ENCODE results near the gene PEDS1. TPM values are rescaled to one million over a fixed set of nuclear protein-coding genes. Genes with fewer than 3 reads are reported as not detected.

The PEDS1 gene
- total RNA-seq, 1 donor from 2014 or later, result 31.1 TPM

- intact Hi-C loops (cut with micrococcal nuclease), result loop anchor here (5.0 kb wide), 1 partner anchor 43 kb away; no protein-coding TSS in a partner anchor
- ATAC-seq (no peak), DNase-seq (peak; percentile 18)
Measured at GRCh38 chr20:50124496-50124895, 29.0 kb downstream of the PEDS1 start.

DNA sequence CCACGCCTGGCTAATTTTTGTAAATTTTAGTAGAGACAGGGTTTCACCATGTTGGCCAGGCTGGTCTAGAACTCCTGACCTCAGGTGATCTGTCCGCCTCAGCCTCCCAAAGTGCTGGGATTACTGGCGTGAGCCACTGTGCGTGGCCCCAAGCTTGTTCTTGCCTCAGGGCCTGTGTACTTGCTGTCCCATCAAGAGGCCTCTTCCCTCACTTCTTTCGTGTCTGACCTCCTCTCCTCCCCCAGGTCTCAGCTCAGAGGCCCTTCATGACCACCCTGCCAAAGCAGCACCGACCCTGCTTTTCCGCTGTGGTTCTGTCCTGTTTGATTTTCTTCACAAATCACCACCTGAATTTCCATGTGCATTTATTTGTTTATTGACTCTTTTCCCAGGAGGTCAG, 30.1 kb downstream of the PEDS1 start:
- intact Hi-C loops (cut with micrococcal nuclease), result loop anchor here (5.0 kb wide), 1 partner anchor 44 kb away; no protein-coding TSS in a partner anchor
- ATAC-seq (no peak), DNase-seq (no peak)

DNA sequence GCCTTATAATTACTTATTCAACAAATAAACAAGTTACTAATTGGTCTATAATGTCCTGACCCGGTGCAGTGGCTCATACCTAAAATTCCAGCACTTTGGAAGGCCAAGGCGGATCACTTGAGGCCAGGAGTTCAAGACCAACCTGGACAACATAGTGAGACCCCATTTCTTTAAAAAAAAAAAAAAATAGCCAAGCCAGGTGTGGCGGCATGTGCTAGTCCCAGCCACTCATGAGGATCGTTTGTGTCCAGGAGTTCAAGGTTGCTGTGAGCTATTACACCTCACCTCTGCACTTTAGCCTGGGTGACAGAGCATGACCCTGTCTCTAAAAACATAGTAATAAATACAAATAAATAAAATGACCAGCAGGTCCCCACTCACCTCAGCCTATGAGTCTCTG, 30.8 kb downstream of the PEDS1 start:
- ATAC-seq, result no peak
- intact Hi-C loops (cut with micrococcal nuclease), result loop anchor here (5.0 kb wide), 1 partner anchor 45 kb away; no protein-coding TSS in a partner anchor
- DNase-seq, result no peak

GRCh38 chr20:50121858-50122271, 31.7 kb downstream of the PEDS1 start:
- ATAC-seq (no peak), DNase-seq (no peak)
- intact Hi-C loops (cut with micrococcal nuclease), result loop anchor here (5.0 kb wide), 1 partner anchor 45 kb away; no protein-coding TSS in a partner anchor

- ATAC-seq (peak; percentile 76), DNase-seq (peak; percentile 67)
- intact Hi-C loops (cut with micrococcal nuclease), result loop anchor here (5.0 kb wide), 1 partner anchor 46 kb away; no protein-coding TSS in a partner anchor
Measured at GRCh38 chr20:50120935-50121693, 32.4 kb downstream of the PEDS1 start.

DNA sequence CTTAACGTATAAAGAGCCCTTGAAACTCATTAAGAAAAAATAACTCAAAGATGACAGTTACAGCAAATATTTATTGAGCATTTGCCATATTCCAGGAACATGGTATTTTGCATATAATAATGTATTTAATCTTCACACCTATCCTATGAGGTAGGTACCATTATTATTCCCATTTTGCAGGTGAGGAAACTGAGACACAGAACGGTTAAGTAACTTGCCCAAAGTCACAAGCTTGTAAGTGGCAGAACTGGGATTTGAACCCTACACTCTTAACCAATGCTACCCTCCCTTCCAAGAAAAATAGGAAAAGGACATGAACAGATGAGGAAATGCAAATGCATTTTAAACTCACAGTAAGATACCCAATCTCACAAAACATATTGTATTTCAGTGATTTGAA, 35.3 kb downstream of the PEDS1 start:
- DNase-seq (no peak), ATAC-seq (no peak)
- intact Hi-C loops (cut with micrococcal nuclease), result no loop called here

GRCh38 chr20:50116368-50116999, 37.0 kb downstream of the PEDS1 start:
- intact Hi-C loops (cut with micrococcal nuclease), result no loop called here

DNA sequence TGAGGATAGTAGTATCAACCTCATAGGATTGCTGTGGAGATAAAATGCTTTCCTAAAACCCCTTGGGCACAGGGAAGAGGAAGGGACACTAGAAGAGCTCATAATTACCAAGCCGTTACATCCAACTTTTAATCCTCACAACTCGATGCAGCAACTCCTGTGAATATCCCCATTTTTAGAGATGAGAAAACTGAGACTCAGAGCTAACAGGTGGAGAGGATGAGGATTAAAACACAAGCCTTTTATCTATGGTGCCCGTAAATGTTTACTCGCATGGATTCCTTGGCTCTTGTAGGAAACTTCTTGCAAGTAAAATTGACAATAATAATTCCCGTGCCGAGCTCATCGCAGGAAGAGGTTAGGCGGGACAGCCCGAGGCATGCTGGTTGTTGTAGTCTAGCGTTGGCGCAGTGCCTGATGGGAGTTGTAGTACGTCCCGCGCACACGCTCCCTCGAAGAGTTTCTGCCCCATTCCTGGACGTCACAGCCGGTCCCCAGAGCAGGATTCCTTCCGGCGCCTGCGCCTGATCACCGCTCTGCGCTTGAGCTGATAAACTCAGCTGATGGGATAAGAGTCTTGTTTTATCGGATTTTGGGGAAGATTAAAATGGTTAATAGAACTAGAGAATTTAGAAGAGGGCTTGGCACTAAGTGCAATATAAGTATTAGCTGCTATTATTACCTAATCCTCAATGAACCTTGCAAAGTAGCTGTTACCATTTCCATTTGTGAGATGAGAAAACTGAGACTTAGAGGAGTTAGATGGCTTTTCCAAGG, 37.7 kb downstream of the PEDS1 start:
- peak; percentile 98 for DNase-seq
- ATAC-seq, result peak; percentile 87
- intact Hi-C loops (cut with micrococcal nuclease), result no loop called here

More at GRCh38 chr20:50116368-50116999, 37.0 kb downstream of the PEDS1 start:
- DNase-seq (no peak), ATAC-seq (no peak)

DNA sequence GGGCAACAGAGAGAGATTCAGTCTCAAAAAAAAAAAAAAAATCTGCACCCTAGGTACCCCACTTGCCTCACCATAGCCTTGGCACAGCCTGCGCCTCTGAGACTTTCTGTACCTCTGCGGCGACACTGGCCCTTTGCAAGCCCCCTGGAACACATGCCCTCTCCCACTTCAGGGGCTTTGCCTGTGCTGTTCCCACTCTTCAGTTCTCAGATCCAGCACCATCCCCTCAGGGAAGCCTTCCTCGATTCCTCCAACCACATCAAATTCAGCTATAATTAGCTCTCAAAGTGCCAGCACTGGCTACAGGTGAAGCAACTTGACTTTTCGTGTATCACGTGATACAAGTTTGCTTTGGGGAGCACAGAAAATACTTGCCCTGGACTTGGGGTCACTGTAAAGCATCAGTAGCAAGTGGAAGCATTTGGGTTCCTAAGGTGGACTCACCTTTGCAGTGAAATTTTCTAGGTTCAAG, 38.4 kb downstream of the PEDS1 start:
- no peak for ATAC-seq
- no peak for DNase-seq
- intact Hi-C loops (cut with micrococcal nuclease), result no loop called here

GRCh38 chr20:50113420-50114224, 39.9 kb downstream of the PEDS1 start:
- DNase-seq (no peak), ATAC-seq (no peak)
- intact Hi-C loops (cut with micrococcal nuclease), result no loop called here

DNA sequence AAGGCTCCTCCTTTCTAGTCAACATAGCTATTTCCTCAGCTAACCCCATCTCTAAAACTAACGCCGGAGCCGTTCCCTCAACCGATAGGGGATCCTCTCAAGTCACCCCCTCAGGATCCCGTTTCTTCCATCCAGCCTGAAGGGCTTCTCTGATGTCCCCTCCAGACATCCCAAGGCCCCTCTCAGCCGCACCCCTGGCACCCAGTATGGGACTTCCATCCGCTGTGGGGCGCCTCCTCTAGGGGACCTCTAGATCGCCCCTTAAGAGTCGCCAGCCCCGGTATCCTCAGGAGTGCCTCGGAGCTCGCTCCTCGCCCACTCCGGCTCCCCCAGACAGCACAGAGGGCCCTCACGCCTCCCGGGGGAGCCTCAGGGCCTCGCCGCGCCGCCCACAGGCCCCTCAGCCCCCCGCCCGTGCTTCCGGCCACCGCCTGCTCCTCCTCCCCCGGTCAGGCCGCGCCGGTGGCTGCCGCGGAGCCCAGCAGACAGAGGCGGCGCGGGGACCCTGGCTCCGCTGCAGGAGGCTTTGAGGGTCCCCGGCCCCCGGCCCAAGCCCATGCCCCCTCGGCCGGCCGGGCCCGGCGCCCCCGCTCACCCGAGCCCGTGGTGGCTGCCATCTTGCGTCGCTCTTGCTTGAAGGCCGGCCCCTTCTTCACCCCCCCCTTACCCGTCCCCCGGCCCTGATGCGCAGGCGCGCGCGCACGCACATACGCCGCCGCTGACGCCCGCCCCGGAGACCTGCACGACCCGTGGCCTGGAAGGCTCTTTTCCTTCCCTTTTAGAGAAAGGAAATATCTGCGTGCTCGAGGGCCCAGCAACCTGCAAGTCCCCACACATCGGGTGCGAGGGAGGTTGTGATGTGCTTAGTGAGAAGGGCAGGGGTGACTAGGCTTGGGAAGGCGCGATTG, 40.8 kb downstream of the PEDS1 start, which contains the start of gene UBE2V1:
UBE2V1 (minus strand) TSS at position 639 of the 908 bp plus-strand sequence; CDS start at position 617, 22 bp downstream.
- ATAC-seq (peak; percentile 85), DNase-seq (peak; percentile 95)
- intact Hi-C loops (cut with micrococcal nuclease), result no loop called here

- DNase-seq, result no peak
- ATAC-seq, result no peak
- intact Hi-C loops (cut with micrococcal nuclease), result no loop called here
Measured at GRCh38 chr20:50111829-50112495, 41.6 kb downstream of the PEDS1 start.

- no peak for ATAC-seq
Measured at GRCh38 chr20:50111120-50111828, 42.2 kb downstream of the PEDS1 start.

GRCh38 chr20:50110141-50111047, 43.1 kb downstream of the PEDS1 start:
- no peak for ATAC-seq
- no peak for DNase-seq
- intact Hi-C loops (cut with micrococcal nuclease), result no loop called here

More at GRCh38 chr20:50111120-50111828, 42.2 kb downstream of the PEDS1 start:
- no peak for DNase-seq
- intact Hi-C loops (cut with micrococcal nuclease), result no loop called here

DNA sequence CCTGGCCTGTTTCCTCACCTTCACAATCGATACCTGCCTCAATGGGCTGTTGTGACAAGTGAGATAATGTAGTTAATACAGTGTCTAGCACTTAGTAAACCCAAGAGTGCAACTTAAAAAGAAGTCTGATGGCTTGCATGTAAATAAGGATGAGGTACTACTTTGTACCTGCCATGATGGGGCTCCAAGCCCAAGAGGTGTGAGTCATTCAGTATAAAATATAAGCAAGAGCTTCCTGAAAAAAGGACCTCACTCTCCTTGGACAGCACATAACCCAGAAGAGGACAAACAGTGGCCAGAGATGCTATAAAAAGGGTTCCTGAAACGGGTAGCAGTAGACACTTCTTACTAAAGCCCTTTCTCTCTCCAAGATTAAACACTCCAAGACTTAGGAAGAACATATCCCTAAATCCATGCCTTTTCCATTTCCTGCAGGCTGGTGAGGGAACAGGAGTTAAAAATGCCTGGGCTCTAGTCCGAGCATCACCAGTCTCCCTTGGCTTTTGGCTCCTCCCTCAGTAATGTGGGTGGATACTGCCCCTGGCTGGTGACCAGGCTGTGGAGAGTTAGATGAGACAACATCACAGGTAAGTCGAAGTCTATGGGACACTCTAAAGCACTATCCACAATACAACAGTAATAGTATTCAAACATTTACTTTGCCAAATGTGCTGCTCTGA, 44.8 kb downstream of the PEDS1 start:
- DNase-seq (no peak), ATAC-seq (peak; percentile 12)
- intact Hi-C loops (cut with micrococcal nuclease), result no loop called here
